IPS DF 4.7 (cell line): ENCODE data around the gene CYP2D6.
A peak's percentile ranks its signal among the peaks of the same experiment; 100 is the strongest.
"Not testable (repeated sequence)": the region's sequence is repeated elsewhere in the genome, so short reads cannot be mapped to it uniquely, and the experiment has no call there.

Experiments used
- DNase-seq: peaks from one replicate; pipeline ENCODE4 v3.0.0-alpha.2; 2013; ENCODE audit warnings: low spot score; ENCODE audit errors: extremely low read depth

Gene CYP2D6

GRCh38 chr22:42130639-42131431, at the start of gene CYP2D6:
Gene CYP2D6, minus strand, starts transcription at chr22:42130810. Its CDS starts 19 bp downstream, at chr22:42130791.
- DNase-seq = not testable (repeated sequence)

GRCh38 chr22:42179616-42180015, 49.0 kb upstream of the CYP2D6 start:
- no peak for DNase-seq

GRCh38 chr22:42178910-42179519, 48.4 kb upstream of the CYP2D6 start:
- DNase-seq = no peak

- DNase-seq = no peak
Measured at GRCh38 chr22:42177891-42178336, 47.3 kb upstream of the CYP2D6 start.

GRCh38 chr22:42176255-42176915, 45.8 kb upstream of the CYP2D6 start:
- DNase-seq = no peak

- no peak for DNase-seq
Measured at GRCh38 chr22:42174062-42174461, 43.5 kb upstream of the CYP2D6 start.

- no peak for DNase-seq
Measured at GRCh38 chr22:42173183-42173926, 42.7 kb upstream of the CYP2D6 start.

- no peak for DNase-seq
Measured at GRCh38 chr22:42172773-42173172, 42.2 kb upstream of the CYP2D6 start.

- DNase-seq = no peak
Measured at GRCh38 chr22:42171946-42172719, 41.5 kb upstream of the CYP2D6 start.

- no peak for DNase-seq
Measured at GRCh38 chr22:42171417-42171816, 40.8 kb upstream of the CYP2D6 start.

GRCh38 chr22:42170946-42171345, 40.3 kb upstream of the CYP2D6 start:
- DNase-seq = no peak

GRCh38 chr22:42169055-42169469, 38.5 kb upstream of the CYP2D6 start:
- peak; percentile 72 for DNase-seq

- no peak for DNase-seq
Measured at GRCh38 chr22:42168476-42168875, 37.9 kb upstream of the CYP2D6 start.

- DNase-seq = no peak
Measured at GRCh38 chr22:42167066-42167465, 36.5 kb upstream of the CYP2D6 start.

- no peak for DNase-seq
Measured at GRCh38 chr22:42164901-42165300, 34.3 kb upstream of the CYP2D6 start.

GRCh38 chr22:42163515-42163914, 32.9 kb upstream of the CYP2D6 start:
- DNase-seq = no peak

GRCh38 chr22:42162728-42163489, 32.3 kb upstream of the CYP2D6 start:
- no peak for DNase-seq

GRCh38 chr22:42160830-42161696, 30.5 kb upstream of the CYP2D6 start:
- no peak for DNase-seq

- DNase-seq = no peak
Measured at GRCh38 chr22:42160251-42160650, 29.6 kb upstream of the CYP2D6 start.
